ENCODE measurements around the gene NME1.

Gene NME1

GRCh38 chr17:51152766-51153209 is 571 bp upstream of the NME1 start:
- Histone ChIP-seq H3K4me3 (ENCODE audit: low read depth in 1 of 2, low read length in 1 of 2) (peak overlapping the region; percentile 73 to 77), H3K36me3 (no peaks in the 10 kb centered on the region), H3K4me1 (ENCODE audit: control insufficient read depth in 1 of 2, insufficient read depth in 1 of 2, low read depth in 1 of 2, low read length in 1 of 2) (peaks cover 20% of the 10 kb centered on the region in 2 experiments), H3K27me3 (no peaks in the 10 kb centered on the region), H3K9me3 (no peaks in the 10 kb centered on the region), H3K27ac (peak overlapping the region; percentile 77)
- no peak for TF ChIP-seq CTCF (IDR thresholded peaks at IDR 0.05)

GRCh38 chr17:51154176-51154575 is 817 bp downstream of the NME1 start:
- Histone ChIP-seq H3K27ac (peak overlapping the region; percentile 77), H3K36me3 (no peaks in the 10 kb centered on the region), H3K9me3 (no peaks in the 10 kb centered on the region), H3K4me3 (ENCODE audit: low read depth in 1 of 2, low read length in 1 of 2) (peak overlapping the region; percentile 73 to 77), H3K4me1 (ENCODE audit: control insufficient read depth in 1 of 2, insufficient read depth in 1 of 2, low read depth in 1 of 2, low read length in 1 of 2) (peaks cover 20% of the 10 kb centered on the region in 2 experiments), H3K27me3 (no peaks in the 10 kb centered on the region)
- no peak for TF ChIP-seq CTCF (IDR thresholded peaks at IDR 0.05)

- Histone ChIP-seq H3K4me1 (ENCODE audit: control insufficient read depth in 1 of 2, insufficient read depth in 1 of 2, low read depth in 1 of 2, low read length in 1 of 2) (peaks cover 20% of the 10 kb centered on the region in 2 experiments), H3K9me3 (no peaks in the 10 kb centered on the region), H3K27ac (no peak overlapping the region), H3K36me3 (no peaks in the 10 kb centered on the region), H3K4me3 (ENCODE audit: low read depth in 1 of 2, low read length in 1 of 2) (no peak overlapping the region), H3K27me3 (no peaks in the 10 kb centered on the region)
- no peak for TF ChIP-seq CTCF (IDR thresholded peaks at IDR 0.05)
Measured at GRCh38 chr17:51155416-51155815, 2.1 kb downstream of the NME1 start.

GRCh38 chr17:51159604-51160003 is 6.2 kb downstream of the NME1 start:
- Histone ChIP-seq H3K4me3 (ENCODE audit: low read depth in 1 of 2, low read length in 1 of 2) (no peak overlapping the region), H3K27me3 (no peaks in the 10 kb centered on the region), H3K27ac (no peak overlapping the region), H3K9me3 (no peaks in the 10 kb centered on the region), H3K36me3 (no peaks in the 10 kb centered on the region), H3K4me1 (ENCODE audit: control insufficient read depth in 1 of 2, insufficient read depth in 1 of 2, low read depth in 1 of 2, low read length in 1 of 2) (peaks cover under 1 to 1% of the 10 kb centered on the region in 2 experiments)
- no peak for TF ChIP-seq CTCF (IDR thresholded peaks at IDR 0.05)

- Histone ChIP-seq H3K36me3 (no peaks in the 10 kb centered on the region), H3K4me3 (ENCODE audit: low read depth in 1 of 2, low read length in 1 of 2) (no peak overlapping the region)
- TF ChIP-seq CTCF (IDR thresholded peaks at IDR 0.05), result no peak
Measured at GRCh38 chr17:51161541-51161940, 8.2 kb downstream of the NME1 start.

More at GRCh38 chr17:51161541-51161940, 8.2 kb downstream of the NME1 start:
- Histone ChIP-seq H3K9me3 (no peaks in the 10 kb centered on the region), H3K4me1 (ENCODE audit: control insufficient read depth in 1 of 2, insufficient read depth in 1 of 2, low read depth in 1 of 2, low read length in 1 of 2) (peaks cover 6 to 10% of the 10 kb centered on the region in 2 experiments), H3K27ac (no peak overlapping the region), H3K27me3 (no peaks in the 10 kb centered on the region)

Data from neutrophil (primary cell).